WTC11 (cell line): ENCODE data around the gene CDK16.

Experiments used
- AFF4 ChIP-seq: sonication (generic); formaldehyde crosslinking; IDR thresholded peaks from 2 replicates; pipeline ENCODE4 v1.8.1; 2023; ENCODE audit warnings: mild to moderate bottlenecking, missing genetic modification reagents, borderline replicate concordance
- ARID4B ChIP-seq: sonication (generic); formaldehyde crosslinking; IDR thresholded peaks from 2 replicates; pipeline ENCODE4 v1.8.0; 2023; ENCODE audit warnings: missing genetic modification reagents, mild to moderate bottlenecking, borderline replicate concordance
- CTCF ChIP-seq: fragments of 200-600 bp; IDR thresholded peaks from 2 replicates; pipeline ENCODE4 v1.8.0; 2022; ENCODE audit warnings: antibody characterized with exemption
- NR2C2 ChIP-seq: sonication (generic); formaldehyde crosslinking; IDR thresholded peaks from 2 replicates; pipeline ENCODE4 v1.8.0; 2022; ENCODE audit warnings: mild to moderate bottlenecking, missing genetic modification reagents
- NR3C1 ChIP-seq: sonication (generic); formaldehyde crosslinking; conservative IDR thresholded peaks from 2 replicates; pipeline ENCODE4 v1.8.1; 2023; ENCODE audit warnings: low read depth, mild to moderate bottlenecking, missing genetic modification reagents
- SP1 ChIP-seq: sonication (generic); formaldehyde crosslinking; conservative IDR thresholded peaks from 2 replicates; pipeline ENCODE4 v1.8.1; 2022; ENCODE audit warnings: missing genetic modification reagents
- ZBTB21 ChIP-seq: sonication (generic); formaldehyde crosslinking; IDR thresholded peaks from 2 replicates; pipeline ENCODE4 v1.8.1; 2023; ENCODE audit warnings: mild to moderate bottlenecking, missing genetic modification reagents, borderline replicate concordance
- TF ChIP-seq, protein P1 (sequence below): sonication (generic); formaldehyde crosslinking; IDR thresholded peaks from 2 replicates; pipeline ENCODE4 v1.8.0; 2022; ENCODE audit warnings: missing genetic modification reagents

DNA sequence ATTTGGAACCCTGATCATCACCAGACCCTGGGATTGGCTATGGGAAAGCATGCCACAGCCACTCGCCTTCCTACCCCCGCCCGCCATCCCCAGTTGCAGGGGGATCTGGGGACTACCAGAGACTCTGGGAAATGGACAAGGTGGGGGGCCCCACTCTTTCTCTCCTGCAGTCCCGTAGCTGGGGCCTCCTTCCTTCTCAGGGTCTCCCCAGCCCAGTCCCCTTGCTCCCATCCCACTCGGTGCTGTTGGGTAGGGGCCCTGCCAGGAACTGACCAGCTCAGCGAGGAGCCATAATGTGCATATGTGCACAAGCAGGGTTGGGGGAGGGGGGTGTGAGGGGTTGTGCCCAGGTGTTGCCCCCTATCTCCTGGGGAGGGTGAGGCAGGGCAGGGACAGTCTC lies 10.9 kb downstream of the CDK16 start:
- no peak for TF ChIP-seq ZBTB21 (CRISPR knock-in tag)
- no peak for TF ChIP-seq NR3C1 (CRISPR knock-in tag)
- TF ChIP-seq NR2C2 (CRISPR knock-in tag), result no peak
- TF ChIP-seq AFF4 (CRISPR knock-in tag), result no peak
- TF ChIP-seq CTCF, result no peak
- no peak for TF ChIP-seq ARID4B (CRISPR knock-in tag)
- TF ChIP-seq, protein P1, sequence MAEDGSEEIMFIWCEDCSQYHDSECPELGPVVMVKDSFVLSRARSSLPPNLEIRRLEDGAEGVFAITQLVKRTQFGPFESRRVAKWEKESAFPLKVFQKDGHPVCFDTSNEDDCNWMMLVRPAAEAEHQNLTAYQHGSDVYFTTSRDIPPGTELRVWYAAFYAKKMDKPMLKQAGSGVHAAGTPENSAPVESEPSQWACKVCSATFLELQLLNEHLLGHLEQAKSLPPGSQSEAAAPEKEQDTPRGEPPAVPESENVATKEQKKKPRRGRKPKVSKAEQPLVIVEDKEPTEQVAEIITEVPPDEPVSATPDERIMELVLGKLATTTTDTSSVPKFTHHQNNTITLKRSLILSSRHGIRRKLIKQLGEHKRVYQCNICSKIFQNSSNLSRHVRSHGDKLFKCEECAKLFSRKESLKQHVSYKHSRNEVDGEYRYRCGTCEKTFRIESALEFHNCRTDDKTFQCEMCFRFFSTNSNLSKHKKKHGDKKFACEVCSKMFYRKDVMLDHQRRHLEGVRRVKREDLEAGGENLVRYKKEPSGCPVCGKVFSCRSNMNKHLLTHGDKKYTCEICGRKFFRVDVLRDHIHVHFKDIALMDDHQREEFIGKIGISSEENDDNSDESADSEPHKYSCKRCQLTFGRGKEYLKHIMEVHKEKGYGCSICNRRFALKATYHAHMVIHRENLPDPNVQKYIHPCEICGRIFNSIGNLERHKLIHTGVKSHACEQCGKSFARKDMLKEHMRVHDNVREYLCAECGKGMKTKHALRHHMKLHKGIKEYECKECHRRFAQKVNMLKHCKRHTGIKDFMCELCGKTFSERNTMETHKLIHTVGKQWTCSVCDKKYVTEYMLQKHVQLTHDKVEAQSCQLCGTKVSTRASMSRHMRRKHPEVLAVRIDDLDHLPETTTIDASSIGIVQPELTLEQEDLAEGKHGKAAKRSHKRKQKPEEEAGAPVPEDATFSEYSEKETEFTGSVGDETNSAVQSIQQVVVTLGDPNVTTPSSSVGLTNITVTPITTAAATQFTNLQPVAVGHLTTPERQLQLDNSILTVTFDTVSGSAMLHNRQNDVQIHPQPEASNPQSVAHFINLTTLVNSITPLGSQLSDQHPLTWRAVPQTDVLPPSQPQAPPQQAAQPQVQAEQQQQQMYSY (CRISPR knock-in tag), result no peak
- TF ChIP-seq SP1 (CRISPR knock-in tag), result no peak
